ENCODE data around the gene LTBP1.
"Not testable (repeated sequence)": the region's sequence is repeated elsewhere in the genome, so short reads cannot be mapped to it uniquely, and the experiment has no call there.

LTBP1 gene

DNA sequence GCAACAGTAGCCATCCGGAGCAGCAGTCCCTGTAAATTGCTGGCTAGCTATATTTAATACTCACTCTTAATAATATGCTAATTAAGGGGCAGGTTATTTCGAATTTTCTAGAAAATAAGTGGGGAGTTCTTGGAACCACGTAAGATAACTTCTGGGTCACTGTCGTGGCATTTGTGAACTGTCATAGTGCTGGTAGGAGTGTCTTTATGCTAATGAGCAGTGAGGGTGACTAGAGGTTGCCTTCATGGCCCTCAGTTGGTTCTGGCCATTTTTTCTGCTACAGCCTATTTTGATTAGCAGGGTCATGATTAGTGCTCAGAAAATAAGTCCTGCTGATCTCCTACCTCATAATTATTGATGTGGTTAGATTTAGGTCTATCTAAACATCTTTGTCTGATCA lies 279.8 kb downstream of the LTBP1 start:
- TF ChIP-seq, protein P1, sequence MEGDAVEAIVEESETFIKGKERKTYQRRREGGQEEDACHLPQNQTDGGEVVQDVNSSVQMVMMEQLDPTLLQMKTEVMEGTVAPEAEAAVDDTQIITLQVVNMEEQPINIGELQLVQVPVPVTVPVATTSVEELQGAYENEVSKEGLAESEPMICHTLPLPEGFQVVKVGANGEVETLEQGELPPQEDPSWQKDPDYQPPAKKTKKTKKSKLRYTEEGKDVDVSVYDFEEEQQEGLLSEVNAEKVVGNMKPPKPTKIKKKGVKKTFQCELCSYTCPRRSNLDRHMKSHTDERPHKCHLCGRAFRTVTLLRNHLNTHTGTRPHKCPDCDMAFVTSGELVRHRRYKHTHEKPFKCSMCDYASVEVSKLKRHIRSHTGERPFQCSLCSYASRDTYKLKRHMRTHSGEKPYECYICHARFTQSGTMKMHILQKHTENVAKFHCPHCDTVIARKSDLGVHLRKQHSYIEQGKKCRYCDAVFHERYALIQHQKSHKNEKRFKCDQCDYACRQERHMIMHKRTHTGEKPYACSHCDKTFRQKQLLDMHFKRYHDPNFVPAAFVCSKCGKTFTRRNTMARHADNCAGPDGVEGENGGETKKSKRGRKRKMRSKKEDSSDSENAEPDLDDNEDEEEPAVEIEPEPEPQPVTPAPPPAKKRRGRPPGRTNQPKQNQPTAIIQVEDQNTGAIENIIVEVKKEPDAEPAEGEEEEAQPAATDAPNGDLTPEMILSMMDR (conservative IDR thresholded peaks at IDR 0.05; ENCODE audit: low read depth, low read length) = no peak
- no peak overlapping the region for H3K4me3 ChIP-seq (ENCODE audit: low read length)
- no peak for DNase-seq (ENCODE audit: low read depth)

DNA sequence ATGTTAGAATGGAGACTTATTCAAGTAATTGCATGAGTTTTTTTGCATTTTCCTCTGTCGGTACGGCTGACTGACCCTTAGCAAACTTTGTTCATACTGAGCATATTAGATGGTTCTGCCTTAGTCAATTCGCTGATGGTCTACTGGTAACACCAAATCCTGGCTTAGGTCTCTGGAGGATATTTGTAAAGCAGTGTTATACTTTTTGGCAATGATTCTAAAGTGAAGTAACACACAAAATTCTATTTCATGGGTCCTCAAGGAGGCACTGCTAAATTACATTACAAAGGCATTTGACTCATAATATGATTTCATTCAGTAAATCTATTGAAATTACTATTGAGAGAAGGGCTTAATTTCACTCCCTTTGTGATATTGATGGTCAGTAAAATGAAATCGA lies 282.9 kb downstream of the LTBP1 start:
- no peak for DNase-seq (ENCODE audit: low read depth)
- H3K4me3 ChIP-seq (ENCODE audit: low read length) = no peak overlapping the region
- TF ChIP-seq, protein P1 (conservative IDR thresholded peaks at IDR 0.05; ENCODE audit: low read depth, low read length) = no peak

DNA sequence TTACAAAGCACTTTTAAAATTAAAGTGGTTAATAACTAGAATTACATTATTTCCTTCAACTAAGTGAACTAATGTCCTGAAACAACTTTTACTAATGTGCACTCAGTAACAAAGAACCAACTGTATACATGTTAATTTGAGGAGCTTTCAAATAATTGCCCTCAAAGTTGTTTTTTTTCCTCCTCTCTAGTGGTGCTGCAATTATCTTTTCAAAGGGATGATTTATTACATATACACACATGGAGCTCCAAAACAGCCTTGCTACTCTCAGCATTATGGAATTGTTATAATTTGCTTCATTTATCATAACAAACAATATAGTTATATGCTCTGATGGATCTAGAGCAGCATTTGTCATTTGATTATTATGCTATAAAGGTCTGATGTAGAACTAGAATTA lies 283.4 kb downstream of the LTBP1 start:
- DNase-seq (ENCODE audit: low read depth) = no peak
- H3K4me3 ChIP-seq (ENCODE audit: low read length) = no peak overlapping the region
- TF ChIP-seq, protein P1 (conservative IDR thresholded peaks at IDR 0.05; ENCODE audit: low read depth, low read length) = no peak

DNA sequence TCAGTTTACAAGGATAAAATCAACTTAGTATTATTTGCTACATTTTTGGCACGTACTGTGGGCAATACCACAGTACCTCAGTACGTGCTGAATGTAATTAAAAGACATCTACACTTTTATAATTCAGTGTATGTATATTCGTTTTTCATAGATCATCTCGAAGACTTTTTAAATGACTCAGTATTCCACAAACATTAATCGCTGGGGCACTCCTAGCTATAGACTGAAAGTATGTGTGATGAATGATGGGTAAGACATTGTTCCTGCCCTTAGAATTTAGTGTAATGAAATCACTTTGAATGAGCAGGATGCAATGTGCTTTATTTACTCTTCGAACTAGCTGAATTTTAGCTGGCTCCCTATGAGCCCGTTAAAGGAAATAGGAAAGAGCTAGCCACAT lies 284.1 kb downstream of the LTBP1 start:
- TF ChIP-seq, protein P1 (conservative IDR thresholded peaks at IDR 0.05; ENCODE audit: low read depth, low read length) = no peak
- DNase-seq (ENCODE audit: low read depth) = no peak
- no peak overlapping the region for H3K4me3 ChIP-seq (ENCODE audit: low read length)

DNA sequence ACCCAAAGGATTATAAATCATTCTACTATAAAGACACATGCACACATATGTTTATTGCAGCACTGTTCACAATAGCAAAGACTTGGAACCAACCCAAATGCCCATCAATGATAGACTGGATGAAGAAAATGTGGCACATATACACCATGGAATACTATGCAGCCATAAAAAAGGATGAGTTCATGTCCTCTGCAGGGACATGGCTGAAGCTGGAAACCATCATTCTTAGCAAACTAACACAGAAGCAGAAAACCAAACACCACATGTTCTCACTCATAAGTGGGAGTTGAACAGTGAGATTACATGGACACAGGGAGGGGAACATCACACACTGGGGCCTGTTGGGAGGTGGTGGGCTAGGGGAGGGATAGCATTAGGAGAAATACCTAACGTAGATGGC lies 288.8 kb downstream of the LTBP1 start:
- H3K4me3 ChIP-seq (ENCODE audit: low read length); DNase-seq (ENCODE audit: low read depth): not testable (repeated sequence)

DNA sequence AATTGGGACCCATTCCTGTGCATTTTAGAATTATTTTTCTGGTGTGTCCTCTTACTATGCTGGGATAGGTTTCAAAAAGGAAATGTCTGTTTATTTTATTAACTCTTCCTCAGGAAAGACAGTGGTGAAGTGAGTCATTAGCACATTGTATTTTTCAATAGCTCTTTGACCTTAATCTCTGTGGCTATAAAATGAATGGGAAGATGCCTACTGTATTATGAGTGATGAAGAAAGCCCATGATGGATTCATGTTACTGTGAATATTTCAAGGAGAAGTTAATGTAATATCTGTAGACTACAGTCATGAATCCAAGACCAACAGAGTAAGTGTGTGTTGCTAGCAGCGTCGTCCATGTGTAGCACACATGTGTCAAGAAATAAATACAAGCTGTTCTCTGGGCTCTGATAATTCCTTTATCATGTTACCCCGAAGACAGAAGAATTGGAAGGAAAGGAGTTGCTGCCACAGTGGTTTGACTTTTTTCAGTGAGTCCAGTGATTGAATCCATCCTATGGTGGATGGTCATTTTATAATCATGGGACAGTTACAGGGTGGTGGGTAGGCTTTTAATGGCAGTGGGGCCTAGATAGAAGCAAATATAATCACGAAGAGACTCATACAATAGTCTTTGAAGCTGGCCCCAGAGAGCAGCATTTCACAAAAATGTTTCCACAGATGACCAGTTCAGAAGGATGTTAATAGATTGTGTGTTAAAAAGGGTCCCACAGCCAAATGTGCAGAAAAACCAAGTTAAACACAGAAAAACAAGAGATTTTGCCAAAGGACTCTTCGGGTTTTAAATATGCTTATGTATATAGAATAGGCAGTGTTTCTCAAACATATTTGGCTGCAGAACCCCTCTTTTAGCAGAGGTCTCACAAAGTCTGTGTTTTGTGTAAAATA lies 290.0 kb downstream of the LTBP1 start:
- DNase-seq (ENCODE audit: low read depth) = no peak
- no peak overlapping the region for H3K4me3 ChIP-seq (ENCODE audit: low read length)
- TF ChIP-seq, protein P1 (conservative IDR thresholded peaks at IDR 0.05; ENCODE audit: low read depth, low read length) = no peak

DNA sequence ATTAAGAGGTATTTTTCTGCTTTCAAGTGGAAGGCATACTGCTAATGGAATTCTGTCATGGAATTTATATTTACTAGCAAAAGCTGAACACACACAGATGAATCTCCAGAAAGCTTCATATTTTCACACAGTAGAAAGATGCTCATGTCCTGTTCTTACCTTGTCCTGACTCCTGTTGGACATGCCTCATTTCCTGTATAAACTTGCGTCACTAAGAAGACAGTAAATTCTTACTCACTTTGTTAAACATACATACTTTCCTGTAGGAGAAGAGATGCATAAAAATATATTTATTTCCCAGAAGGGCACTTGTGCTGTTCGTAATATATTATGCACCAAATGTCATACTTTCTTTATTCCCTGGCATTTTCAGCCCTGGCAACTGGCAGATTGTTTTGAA lies 291.4 kb downstream of the LTBP1 start:
- H3K4me3 ChIP-seq (ENCODE audit: low read length) = no peak overlapping the region
- TF ChIP-seq, protein P1 (conservative IDR thresholded peaks at IDR 0.05; ENCODE audit: low read depth, low read length) = no peak
- DNase-seq (ENCODE audit: low read depth) = no peak
